Astrocyte (in vitro differentiated cells and primary cell): ENCODE data around the gene ADSS1.

Experiments used
- CTCF ChIP-seq: IDR thresholded peaks from 2 replicates; pipeline ENCODE4 v1.5.1; 2011; ENCODE audit warnings: low read depth, mild to moderate bottlenecking, inconsistent platforms, low read length, moderate library complexity; ENCODE audit not compliant: insufficient read depth
- EZH2 ChIP-seq: IDR thresholded peaks from 2 replicates; pipeline ENCODE4 v1.6.1; 2012; ENCODE audit warnings: mild to moderate bottlenecking, low read length, inconsistent platforms; ENCODE audit not compliant: insufficient read depth

GRCh38 chr14:104723651-104724406 lies at the start of gene ADSS1:
- TF ChIP-seq CTCF (peak; percentile 39), EZH2 (no peak)
